ENCODE measurements around the gene IL23R. TPM values are rescaled to one million over a fixed set of nuclear protein-coding genes. Genes with fewer than 3 reads are reported as not detected.

The IL23R gene
- total RNA-seq, 2 donors from 2014 or later: 0.74 TPM; not detected in 1

DNA sequence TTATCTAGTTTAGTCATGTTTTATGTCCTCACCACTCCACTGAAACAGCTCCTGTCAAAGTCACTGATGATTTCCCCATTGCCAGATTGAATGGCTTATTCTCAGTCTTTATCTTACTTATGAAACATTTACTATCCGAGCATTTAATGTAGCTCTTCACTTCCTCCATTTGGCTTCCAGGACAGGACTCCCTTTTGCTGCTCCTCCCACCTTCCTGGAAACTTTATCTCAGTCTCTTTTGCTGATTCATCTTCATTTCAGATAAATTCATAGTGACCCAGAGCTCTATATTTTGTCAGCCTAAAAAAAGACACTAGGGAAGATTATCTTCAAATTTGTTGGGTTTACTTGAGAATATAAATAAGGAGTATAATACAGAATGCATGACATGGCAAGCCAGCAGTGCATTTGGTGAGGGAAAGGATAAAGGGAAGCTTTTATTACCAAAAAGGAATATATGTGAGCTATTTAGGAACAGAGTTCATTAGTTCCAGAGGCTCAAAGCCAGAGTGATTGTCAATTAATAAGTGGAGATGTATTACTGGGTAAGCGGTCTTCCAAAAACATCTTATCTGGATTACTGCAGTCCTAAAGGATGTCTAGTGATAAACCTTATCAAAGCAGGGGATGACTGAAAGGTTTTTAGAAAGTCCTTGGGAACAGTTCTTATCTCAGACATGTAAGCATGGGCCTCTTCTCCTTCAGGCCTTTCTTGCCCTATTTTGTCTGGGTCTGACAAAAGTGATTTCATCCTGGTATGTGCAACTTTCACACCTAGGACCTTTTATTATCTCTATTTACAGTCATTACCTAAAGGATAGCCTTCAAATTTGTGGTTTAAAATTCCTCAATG is 25.6 kb downstream of the IL23R start:
- Histone ChIP-seq H3K4me1 (replicated peaks) (no peaks in the 10 kb centered on the region), H3K9me3 (no peaks in the 10 kb centered on the region), H3K27ac (no peak overlapping the region), H3K27me3 (replicated peaks; ENCODE audit: insufficient read depth) (no peaks in the 10 kb centered on the region), H3K4me3 (no peak overlapping the region), H3K36me3 (no peaks in the 10 kb centered on the region)
- no peak for DNase-seq (ENCODE audit: low spot score)
- intact Hi-C loops (cut with DNase I): no loop called here
- TF ChIP-seq POLR2A (IDR thresholded peaks at IDR 0.05) (no peak), POLR2AphosphoS5 (IDR thresholded peaks at IDR 0.05) (no peak)
- TF ChIP-seq, protein P1, sequence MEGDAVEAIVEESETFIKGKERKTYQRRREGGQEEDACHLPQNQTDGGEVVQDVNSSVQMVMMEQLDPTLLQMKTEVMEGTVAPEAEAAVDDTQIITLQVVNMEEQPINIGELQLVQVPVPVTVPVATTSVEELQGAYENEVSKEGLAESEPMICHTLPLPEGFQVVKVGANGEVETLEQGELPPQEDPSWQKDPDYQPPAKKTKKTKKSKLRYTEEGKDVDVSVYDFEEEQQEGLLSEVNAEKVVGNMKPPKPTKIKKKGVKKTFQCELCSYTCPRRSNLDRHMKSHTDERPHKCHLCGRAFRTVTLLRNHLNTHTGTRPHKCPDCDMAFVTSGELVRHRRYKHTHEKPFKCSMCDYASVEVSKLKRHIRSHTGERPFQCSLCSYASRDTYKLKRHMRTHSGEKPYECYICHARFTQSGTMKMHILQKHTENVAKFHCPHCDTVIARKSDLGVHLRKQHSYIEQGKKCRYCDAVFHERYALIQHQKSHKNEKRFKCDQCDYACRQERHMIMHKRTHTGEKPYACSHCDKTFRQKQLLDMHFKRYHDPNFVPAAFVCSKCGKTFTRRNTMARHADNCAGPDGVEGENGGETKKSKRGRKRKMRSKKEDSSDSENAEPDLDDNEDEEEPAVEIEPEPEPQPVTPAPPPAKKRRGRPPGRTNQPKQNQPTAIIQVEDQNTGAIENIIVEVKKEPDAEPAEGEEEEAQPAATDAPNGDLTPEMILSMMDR (IDR thresholded peaks at IDR 0.05): no peak
- 58% methylated on average over 2 of the region's 2 CpGs for WGBS

DNA sequence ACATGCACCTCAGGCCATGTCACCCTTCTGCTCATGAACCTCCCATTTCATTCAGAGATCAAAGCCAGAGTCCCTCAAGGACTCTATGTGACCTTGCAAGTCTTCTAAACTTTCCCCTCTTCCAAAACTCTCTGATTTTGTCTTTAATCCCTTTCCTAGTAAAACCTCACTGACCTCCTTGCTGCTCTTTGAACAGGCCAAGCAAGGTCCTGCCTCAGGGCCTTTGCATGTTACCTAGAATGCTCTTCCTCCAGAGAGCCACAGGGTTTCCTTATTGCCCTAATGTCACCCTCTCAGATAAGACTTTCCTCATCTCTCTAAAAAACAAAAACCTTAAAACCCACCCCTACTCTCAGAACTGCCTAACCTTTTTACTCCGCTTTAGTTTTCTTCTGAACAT is 26.6 kb downstream of the IL23R start:
- no peak for DNase-seq (ENCODE audit: low spot score)
- Histone ChIP-seq H3K9me3 (no peaks in the 10 kb centered on the region), H3K27me3 (replicated peaks; ENCODE audit: insufficient read depth) (no peaks in the 10 kb centered on the region), H3K4me1 (replicated peaks) (no peaks in the 10 kb centered on the region), H3K4me3 (no peak overlapping the region), H3K36me3 (no peaks in the 10 kb centered on the region), H3K27ac (no peak overlapping the region)
- intact Hi-C loops (cut with DNase I): no loop called here
- WGBS: 100% methylated on average over 1 of the region's 1 CpG
- no peak for TF ChIP-seq POLR2A (IDR thresholded peaks at IDR 0.05)
- TF ChIP-seq POLR2AphosphoS5 (IDR thresholded peaks at IDR 0.05): no peak

DNA sequence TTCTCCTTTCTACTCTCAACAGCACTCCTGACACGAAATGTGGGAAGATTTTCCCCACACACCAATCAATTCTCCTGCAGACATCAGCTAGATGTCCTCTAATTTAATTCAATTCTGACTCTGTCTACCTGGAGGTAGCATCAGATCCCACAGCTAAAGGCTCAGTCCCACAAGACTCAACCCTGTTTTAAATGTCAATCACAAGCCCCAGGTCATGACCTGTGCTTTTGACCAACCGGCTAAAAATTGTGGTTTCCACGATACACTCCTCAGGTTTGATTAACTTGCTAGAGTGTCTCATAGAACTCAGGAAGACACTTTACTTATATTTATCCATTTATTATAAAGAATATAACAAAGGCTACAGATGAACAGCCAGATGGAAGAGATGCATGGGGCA is 27.4 kb downstream of the IL23R start:
- Histone ChIP-seq H3K27me3 (replicated peaks; ENCODE audit: insufficient read depth) (no peaks in the 10 kb centered on the region), H3K4me3 (no peak overlapping the region), H3K36me3 (no peaks in the 10 kb centered on the region), H3K9me3 (no peaks in the 10 kb centered on the region), H3K27ac (no peak overlapping the region), H3K4me1 (replicated peaks) (no peaks in the 10 kb centered on the region)
- DNase-seq (ENCODE audit: low spot score): no peak
- intact Hi-C loops (cut with DNase I): no loop called here
- TF ChIP-seq POLR2A (IDR thresholded peaks at IDR 0.05): no peak
- TF ChIP-seq, protein P1 (IDR thresholded peaks at IDR 0.05): no peak
- TF ChIP-seq POLR2AphosphoS5 (IDR thresholded peaks at IDR 0.05): no peak
- 59% methylated on average over 3 of the region's 3 CpGs for WGBS

DNA sequence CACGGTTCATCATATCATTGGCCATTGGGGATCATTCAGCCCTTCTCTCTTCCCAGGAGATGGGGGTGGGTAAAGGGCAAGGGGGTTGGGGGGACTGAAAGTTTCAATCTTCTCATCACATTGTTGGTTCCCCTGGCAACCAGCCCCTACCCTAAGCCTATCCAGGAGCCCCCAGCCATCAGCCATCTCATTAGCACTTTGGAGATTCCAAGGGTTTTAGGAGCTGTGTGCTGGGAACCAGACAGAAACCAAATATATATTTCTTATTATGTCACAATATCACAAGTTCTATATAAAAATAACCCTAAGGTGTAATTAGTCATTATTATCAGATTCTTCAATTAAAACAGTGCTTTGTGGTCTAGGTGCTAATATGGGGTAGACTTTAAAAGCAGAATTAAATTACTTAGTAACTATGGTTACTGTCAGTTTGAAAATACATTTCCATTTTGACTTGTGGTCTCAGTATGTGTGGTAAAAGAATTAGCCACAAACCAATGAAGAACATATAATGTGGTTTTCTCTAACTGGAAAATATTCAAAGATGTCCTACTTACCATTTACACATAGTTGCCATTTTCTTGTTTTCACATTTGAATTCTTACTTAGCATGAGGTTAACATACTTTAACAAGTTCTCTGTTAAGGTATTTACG is 28.1 kb downstream of the IL23R start:
- TF ChIP-seq, protein P1 (IDR thresholded peaks at IDR 0.05): no peak
- no peak for TF ChIP-seq POLR2AphosphoS5 (IDR thresholded peaks at IDR 0.05)
- no peak for TF ChIP-seq POLR2A (IDR thresholded peaks at IDR 0.05)
- intact Hi-C loops (cut with DNase I): no loop called here
- 76% methylated on average over 2 of the region's 2 CpGs for WGBS
- Histone ChIP-seq H3K4me3 (no peak overlapping the region), H3K4me1 (replicated peaks) (no peaks in the 10 kb centered on the region), H3K9me3 (no peaks in the 10 kb centered on the region), H3K27ac (no peak overlapping the region), H3K36me3 (no peaks in the 10 kb centered on the region), H3K27me3 (replicated peaks; ENCODE audit: insufficient read depth) (no peaks in the 10 kb centered on the region)
- DNase-seq (ENCODE audit: low spot score): no peak

DNA sequence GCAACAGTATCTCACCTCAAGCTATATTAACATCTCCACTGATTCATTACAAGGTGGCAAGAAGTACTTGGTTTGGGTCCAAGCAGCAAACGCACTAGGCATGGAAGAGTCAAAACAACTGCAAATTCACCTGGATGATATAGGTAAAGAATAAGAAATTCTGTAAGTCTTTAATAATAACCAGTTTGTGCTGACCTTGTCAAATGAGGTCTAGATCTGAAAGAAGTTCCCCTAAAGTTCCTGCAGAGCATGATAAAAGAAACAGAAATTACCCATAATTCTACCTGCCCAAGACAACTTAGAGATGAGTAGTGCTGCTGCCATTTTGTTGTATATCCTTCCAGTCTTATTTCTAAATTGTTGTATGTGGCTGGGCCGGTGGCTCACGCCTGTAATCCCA is 34.5 kb downstream of the IL23R start:
- Histone ChIP-seq H3K27me3 (replicated peaks; ENCODE audit: insufficient read depth) (no peaks in the 10 kb centered on the region), H3K27ac (no peak overlapping the region), H3K9me3 (no peaks in the 10 kb centered on the region), H3K4me1 (replicated peaks) (no peaks in the 10 kb centered on the region), H3K36me3 (no peaks in the 10 kb centered on the region), H3K4me3 (no peak overlapping the region)
- 98% methylated on average over 3 of the region's 3 CpGs for whole genome bisulfite sequencing
- TF ChIP-seq, protein P1 (IDR thresholded peaks at IDR 0.05): no peak
- TF ChIP-seq POLR2AphosphoS5 (IDR thresholded peaks at IDR 0.05) (no peak), POLR2A (IDR thresholded peaks at IDR 0.05) (no peak)
- intact Hi-C loops (cut with DNase I): no loop called here
- no peak for DNase-seq (ENCODE audit: low spot score)
